HG02885 (cell line): ENCODE results near the gene SLCO4A1.
A peak's percentile ranks its signal among the peaks of the same experiment; 100 is the strongest.

Experiments
- ATAC-seq: cut with Tn5 transposase; IDR thresholded peaks from one replicate; pipeline ENCODE4 v1.9.1; 2021; ENCODE audit warnings: mild to moderate bottlenecking; ENCODE audit not compliant: unreplicated experiment, poor library complexity

Gene SLCO4A1

GRCh38 chr20:62606551-62607201 lies 35.6 kb upstream of the SLCO4A1 start:
- ATAC-seq = no peak

DNA sequence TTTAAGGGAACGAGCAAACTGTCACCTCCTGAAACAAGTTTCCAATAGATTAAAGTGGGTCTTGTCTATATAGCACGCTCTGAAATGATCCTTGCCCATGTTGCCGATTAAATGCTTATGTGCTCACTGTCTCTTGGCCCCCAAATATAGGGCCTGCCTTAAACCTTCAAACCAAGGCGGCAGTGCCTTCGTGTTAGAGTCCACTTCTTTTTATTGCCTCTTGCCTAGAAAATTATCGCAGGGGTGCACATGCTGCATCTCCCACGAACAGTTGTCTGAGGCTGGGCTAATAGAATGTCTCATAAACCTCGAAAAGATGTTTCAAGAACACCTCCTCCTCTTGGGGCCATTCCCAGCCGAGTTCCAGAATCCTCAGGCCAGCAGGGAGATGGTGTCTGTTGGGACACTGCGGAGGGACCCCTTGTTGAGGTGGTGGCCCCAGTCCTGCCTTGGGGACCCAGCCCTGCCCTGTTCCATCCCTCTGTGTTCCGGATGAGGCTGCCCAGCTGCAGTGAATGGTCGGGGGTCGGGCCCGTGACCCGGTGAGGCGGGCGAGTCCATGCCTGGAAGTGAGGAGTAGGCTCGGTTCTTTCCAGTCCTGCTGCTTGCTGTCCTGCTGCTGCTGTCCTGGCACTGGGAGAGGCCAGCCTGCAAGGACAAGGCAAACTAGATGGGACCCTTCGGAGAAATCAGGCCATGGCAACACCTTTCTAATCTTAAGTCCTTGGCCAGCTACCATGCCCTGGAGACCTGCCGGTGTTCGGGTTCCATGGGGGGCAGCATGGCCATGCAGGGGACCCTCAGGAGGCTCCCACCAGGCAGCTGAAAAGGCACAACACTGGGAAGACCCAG lies 34.7 kb upstream of the SLCO4A1 start:
- ATAC-seq = no peak

DNA sequence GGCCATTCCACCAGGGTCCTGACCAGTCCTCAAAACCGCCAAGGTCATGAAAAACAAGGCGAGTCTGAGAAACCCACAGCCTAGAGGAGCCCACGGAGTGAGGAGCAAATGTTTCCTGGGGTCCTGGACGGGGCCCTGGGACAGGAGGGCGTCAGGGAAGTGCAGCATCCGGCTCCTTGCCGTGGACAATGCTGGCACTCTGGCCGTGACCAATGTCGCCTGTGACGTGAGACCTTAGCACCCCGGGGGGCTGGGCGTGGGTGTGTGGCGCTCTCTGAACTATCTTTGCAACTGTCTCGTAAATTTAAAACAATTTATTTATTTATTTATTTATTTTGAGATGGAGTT lies 34.1 kb upstream of the SLCO4A1 start:
- ATAC-seq = no peak

DNA sequence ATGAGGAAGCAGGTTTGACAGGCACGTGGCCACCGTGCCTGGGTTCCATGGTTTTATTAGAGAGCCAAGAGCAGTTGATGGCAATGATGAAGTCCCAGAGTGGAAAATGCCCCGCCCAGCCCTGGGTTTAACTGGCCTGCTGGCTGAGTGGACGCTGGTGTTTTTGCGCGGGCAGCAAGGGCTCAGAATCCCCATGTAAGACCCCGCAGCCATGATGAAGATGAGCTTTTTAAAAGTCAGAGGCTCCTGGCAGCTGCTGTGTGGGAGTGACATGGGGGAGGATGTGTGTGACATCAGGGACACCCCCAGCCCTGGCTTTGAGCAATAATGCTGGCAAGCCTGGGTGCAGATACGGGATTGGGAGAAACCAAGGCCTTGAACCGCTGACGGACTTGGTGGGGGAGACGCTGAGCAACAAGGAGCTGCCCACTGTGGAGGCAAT lies 33.0 kb upstream of the SLCO4A1 start:
- ATAC-seq = no peak

DNA sequence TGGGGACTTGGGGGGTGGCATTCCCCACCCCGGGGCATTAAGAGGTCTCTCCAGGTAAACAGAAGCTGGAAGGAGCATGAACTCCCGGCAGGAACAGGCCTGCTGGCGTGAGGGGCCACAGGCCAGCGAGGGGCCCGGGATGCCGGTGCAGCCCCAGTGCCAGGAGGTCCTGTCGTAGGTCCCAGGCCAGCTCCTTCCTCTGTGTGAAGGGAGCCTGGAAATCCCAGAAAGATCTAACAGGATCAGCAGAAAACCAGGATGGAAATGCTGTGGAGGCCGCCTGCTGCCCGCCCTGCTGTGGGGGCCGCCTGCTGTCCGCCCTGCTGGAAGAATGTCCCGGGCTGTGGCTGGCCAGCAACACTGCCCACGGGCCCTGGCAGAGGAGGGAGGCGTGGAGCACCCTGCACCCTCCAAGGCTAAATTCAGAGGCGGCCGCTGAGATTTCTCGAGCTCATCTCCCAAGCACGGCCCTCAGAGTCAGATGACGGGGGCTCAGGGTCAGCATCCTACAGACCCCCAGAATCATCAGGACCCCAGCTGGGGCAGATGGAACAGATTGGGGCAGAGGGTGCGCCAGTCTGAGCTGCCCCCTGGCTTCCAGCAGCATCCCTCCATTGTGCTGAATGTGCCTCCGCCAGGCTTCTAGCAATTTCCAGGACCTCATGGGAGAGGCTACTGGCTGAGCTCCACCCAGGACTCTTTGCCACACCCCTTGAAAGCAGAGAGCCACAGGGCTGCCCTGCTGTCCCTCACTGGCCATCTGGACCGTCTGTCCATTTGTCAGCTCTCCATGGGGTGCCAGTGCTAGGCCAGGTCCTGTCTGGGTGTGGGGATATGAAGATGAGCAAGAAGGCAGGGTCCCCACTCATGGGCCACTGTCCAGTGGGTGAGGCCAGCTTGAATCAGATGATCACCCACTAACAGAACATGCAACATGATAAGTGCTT lies 32.2 kb upstream of the SLCO4A1 start:
- no peak for ATAC-seq

DNA sequence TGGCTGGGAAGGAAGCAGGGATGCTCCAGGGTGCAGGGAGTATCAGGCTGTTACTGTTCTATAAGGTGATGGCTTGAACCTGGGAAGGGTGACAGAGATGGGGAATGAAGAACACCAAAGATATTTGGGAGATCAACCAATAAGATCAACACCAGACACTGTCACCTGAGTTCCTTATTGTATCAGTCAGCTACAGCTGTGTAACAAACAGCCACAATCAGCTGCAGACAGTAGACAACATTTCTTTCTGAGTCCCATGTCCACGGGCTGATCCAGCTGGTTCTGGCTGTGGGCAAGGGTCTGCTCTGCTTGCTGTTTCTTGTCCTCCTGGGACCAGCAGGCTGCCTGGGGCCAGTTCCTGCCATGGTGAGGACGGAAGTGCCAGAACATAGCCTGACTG lies 31.3 kb upstream of the SLCO4A1 start:
- ATAC-seq = no peak

DNA sequence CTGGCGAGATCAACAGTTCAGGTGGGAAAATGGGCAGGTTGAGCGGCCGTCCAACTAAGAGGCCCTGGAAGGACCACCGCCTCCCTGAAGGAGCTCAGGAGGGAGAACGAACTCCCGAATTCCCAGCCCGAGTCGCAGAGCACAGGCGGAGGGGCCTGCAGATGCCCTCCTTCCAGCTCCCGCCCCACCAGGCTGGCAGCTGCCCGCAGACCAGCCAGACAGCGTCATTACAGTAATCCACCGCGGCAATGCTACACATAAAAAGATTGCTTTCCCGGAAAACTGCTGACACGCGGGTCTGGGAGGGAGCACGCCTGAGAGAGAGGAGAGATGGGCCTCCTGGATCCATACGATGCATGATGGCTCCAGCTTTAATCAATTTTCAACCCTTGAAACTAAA lies 30.5 kb upstream of the SLCO4A1 start:
- ATAC-seq = no peak

DNA sequence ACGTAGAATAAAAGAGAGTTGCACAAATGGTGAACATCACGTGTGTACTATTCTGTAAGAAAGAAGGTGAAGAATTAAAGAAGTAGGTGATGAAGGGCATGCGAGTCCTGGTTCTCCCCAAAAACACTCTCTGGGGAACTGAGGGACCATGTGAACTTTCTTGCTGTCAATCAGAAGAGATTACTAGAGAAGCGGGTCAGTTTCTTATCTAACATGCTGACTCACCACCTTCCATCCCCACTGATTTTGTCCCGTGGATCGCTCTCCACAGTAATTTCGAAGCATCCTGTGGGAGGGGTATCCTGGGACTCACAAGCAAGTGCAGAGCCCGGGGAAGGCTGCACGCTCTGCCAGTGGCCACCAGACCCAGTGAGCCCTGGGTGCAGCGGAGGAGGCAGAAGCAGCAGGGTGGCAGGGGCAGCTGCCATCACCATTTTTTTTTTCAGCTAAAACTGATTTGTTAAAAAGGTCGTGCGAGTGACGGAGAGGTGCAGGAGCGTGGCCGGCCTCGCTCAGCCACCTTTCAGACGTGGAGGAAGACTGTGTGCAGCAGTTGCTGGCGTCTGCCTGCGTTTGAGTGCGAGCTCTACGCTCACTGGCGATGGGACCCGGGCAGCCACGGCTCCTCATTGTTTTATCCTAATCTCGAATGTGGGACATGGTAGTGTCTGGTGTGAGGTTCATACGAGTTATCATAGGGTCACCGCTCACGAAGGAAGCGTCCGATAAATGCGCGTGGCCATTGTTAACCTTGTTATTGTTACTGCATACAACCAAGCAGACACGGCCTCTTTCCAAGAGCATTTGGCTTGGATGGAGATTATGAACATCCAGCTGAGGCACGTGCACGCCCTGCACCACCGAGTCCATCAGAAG lies 28.0 kb upstream of the SLCO4A1 start:
- ATAC-seq = no peak

GRCh38 chr20:62614961-62615680 lies 27.2 kb upstream of the SLCO4A1 start:
- no peak for ATAC-seq

GRCh38 chr20:62615750-62616251 lies 26.5 kb upstream of the SLCO4A1 start:
- ATAC-seq = no peak

DNA sequence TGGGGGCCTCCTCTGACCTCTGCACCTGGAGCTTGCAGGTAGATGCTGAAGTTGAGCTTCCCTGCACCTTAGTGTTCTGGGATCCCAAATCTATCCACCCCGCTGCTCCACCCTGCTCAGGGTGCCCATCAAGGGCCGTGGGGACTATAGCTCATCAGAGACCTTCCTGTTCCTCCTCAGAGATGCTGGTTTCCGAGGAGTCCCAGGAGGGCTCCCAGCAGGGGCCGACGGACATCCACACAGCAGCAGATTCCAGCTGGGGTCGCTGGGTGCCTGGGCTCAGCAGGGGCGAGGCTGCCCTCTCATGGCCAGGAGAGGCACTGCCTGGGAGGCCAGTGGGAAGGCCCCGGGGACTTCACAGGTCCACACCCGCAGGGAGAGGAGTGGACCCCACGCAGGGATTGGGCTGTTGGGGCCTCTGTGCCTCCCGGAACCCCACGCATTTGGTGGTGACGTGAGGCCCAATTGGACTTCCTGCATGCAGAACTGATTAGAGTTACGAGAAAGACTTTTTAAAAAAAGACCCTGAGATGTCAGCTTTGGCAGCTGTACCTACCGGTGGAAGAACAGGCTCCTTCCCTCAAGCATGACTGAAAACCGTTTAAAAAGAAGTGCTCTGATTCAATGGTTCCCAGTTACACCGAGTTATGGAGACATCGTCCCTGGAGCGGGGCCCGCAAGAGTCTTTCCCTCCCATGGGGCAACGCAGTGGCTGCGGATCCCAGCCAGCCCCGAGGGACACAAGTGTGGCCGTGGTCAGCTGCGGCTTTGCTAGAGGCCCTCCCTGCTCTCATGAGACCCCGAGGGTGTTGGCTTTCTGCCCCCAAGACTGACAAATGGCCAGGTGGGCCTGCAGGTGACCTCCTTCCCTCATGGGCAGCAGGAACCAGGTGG lies 25.3 kb upstream of the SLCO4A1 start:
- peak; percentile 56 for ATAC-seq

GRCh38 chr20:62617711-62618483 lies 24.4 kb upstream of the SLCO4A1 start:
- peak; percentile 29 for ATAC-seq

DNA sequence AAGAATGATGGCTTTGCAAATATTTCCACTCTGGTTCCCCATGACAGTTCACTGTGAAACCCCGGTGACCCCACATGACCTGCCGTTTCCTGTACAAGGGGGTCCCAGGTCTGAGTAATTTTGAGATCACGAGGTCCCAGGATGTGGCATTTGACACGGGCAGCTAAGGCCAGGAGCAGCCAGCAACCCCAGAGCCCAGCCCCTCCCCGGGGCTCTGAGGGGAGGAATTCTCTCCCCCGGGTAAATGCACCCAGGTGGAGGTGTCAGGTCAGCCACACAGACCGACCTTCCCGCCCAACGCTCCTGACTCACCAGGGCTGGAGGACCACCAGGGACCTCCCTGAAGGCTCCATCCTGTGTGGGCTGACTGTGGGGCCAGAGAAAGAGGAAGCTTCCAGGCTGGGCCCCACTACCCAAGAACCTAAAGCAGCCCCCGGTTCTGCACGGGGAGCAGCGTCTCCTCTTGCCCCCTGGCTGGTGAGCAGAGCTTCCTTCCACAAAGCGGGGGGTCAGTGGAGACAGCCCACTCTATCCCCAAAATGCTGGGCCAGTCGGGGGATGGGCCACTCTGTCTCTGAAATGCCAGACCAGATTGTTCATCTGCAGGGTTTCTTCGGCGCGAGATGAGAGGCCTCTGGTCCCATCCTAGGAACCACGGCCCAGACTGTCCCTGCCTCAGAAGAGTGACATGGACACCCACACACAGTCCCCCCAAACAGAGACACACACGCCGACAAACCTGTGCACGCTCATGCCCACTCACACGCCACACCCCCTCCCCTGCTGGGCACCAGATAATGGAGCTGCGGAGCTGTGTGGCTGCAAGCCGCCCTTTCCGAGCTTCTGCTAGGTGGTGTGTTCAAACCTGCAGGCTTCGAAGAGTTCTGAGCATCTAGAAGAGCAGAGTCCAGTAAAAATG lies 23.4 kb upstream of the SLCO4A1 start:
- peak; percentile 44 for ATAC-seq

DNA sequence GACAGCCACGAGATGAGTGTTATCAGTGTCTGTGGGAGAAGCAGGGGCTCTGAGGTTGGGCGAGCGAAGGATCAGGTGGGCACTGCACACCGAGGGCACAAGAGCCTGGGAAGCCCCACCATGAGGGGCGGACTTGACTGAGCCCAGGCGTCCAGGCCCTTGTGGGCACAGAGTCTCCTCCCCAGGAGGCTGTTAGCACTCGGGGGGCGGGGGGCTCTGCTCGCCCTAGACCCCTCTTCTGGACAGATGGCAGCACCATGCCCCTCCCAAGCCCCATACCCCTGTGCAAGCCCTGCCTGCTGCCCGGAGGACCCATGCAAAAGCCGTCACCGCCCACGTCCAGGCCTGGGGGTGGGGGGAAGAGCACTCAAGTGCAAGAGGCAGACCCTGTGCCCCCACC lies 21.7 kb upstream of the SLCO4A1 start:
- no peak for ATAC-seq

DNA sequence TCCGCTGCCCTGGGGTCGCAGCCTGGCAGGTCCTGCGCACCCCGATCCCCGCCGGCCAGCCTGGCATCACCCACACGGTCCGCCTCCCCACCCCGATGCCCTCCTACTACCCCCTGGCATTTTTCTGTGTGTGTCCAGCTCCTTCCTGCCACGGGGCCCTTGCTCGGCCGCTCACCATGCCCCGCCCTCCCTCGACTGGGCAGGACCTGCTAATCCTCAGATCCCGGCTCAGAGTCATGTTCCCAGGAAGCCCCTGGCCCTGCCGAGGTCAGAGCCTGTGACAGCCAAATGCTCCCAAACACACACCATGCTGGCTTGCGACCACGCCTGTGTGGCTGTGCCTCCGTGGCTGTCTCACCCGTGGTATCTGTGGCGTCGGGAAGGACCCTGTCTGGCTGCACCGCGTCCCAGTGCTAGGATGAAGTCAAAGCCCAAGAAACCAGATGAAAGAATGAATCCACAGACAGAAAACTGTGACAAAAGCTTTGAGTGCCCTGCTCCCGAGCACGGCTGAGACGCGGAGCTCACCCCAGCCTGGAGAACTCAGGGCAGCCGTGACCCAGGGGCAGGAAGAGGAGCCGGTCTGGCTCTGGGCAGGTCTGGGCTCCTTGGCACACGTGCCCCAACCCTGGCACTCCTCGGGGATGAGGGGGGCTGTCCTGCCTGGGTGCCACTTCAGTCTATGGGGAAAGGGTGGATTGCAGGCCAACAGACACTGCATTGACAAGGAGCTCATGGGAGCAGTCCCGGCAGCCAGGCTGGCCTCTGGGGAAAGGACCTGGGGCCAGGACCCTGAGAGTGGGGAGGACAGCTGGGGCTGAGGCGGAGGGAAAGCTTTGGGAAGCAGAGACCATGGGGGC lies 20.8 kb upstream of the SLCO4A1 start:
- ATAC-seq = no peak
